Neutrophil (primary cell): ENCODE data around the gene CPN1.

ENCODE experiments used
- H3K27ac ChIP-seq: fragments of 200-600 bp; sonication (generic); 2 replicates; pipeline ENCODE4 v1.5.1; 2016; ENCODE audit warnings: mild to moderate bottlenecking, moderate library complexity
- H3K27me3 ChIP-seq: fragments of 200-600 bp; sonication (generic); 2 replicates; pipeline ENCODE4 v1.6.0; 2016; ENCODE audit warnings: mild to moderate bottlenecking
- H3K36me3 ChIP-seq: fragments of 200-600 bp; sonication (generic); 2 replicates; pipeline ENCODE4 v1.5.1; 2017
- H3K4me1 ChIP-seq, 2 experiments: fragments of 200-600 bp in 1 of 2; sonication (generic) in 1 of 2; 1 replicate in 1 of 2; 2 replicates in 1 of 2; pipeline versions ENCODE4 v1.5.1 to v1.6.1; 2013 to 2016; ENCODE audit warnings: low read depth in 1 of 2, low read length in 1 of 2, mild to moderate bottlenecking in 1 of 2, moderate library complexity in 1 of 2; ENCODE audit not compliant: control insufficient read depth in 1 of 2, insufficient read depth in 1 of 2
- H3K4me3 ChIP-seq, 2 experiments: fragments of 200-600 bp in 1 of 2; sonication (generic) in 1 of 2; 1 replicate in 1 of 2; 2 replicates in 1 of 2; pipeline ENCODE4 v1.5.1; 2013 to 2016; ENCODE audit warnings: low read depth in 1 of 2, low read length in 1 of 2, mild to moderate bottlenecking in 1 of 2, moderate library complexity in 1 of 2
- H3K9me3 ChIP-seq: fragments of 200-600 bp; sonication (generic); 2 replicates; pipeline ENCODE4 v1.5.1; 2016
- TF ChIP-seq, protein P1 (sequence below): fragments of 200-600 bp; sonication (generic); IDR thresholded peaks from 2 replicates; pipeline ENCODE4 v1.5.1; 2016; ENCODE audit warnings: antibody characterized with exemption

CPN1 gene

DNA sequence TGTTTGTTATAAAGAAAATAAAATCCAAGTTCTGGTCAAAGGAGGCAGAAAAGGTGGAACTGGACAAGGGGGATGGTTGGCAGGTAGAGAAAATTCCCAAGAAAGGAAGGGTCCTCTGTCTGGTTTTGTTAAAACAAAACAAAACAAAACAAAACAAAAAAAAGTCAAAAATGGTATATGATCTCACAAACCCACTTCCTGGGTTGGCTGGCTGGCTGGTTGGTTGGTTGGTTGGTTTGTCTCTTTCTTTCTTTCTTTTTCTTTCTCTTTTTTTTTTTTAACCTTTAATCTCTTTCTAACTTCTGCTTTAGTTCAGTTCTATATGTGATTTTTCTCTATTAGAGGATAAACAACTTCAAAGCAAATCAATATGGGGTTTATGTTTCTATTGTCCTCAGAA is 41.1 kb upstream of the CPN1 start:
- H3K4me3 ChIP-seq, result no peak overlapping the region
- H3K27me3 ChIP-seq, result no peaks in the 10 kb centered on the region
- H3K4me1 ChIP-seq, result no peaks in the 10 kb centered on the region
- no peaks in the 10 kb centered on the region for H3K9me3 ChIP-seq
- TF ChIP-seq, protein P1, sequence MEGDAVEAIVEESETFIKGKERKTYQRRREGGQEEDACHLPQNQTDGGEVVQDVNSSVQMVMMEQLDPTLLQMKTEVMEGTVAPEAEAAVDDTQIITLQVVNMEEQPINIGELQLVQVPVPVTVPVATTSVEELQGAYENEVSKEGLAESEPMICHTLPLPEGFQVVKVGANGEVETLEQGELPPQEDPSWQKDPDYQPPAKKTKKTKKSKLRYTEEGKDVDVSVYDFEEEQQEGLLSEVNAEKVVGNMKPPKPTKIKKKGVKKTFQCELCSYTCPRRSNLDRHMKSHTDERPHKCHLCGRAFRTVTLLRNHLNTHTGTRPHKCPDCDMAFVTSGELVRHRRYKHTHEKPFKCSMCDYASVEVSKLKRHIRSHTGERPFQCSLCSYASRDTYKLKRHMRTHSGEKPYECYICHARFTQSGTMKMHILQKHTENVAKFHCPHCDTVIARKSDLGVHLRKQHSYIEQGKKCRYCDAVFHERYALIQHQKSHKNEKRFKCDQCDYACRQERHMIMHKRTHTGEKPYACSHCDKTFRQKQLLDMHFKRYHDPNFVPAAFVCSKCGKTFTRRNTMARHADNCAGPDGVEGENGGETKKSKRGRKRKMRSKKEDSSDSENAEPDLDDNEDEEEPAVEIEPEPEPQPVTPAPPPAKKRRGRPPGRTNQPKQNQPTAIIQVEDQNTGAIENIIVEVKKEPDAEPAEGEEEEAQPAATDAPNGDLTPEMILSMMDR, result no peak
- no peaks in the 10 kb centered on the region for H3K36me3 ChIP-seq
- H3K27ac ChIP-seq, result no peak overlapping the region

DNA sequence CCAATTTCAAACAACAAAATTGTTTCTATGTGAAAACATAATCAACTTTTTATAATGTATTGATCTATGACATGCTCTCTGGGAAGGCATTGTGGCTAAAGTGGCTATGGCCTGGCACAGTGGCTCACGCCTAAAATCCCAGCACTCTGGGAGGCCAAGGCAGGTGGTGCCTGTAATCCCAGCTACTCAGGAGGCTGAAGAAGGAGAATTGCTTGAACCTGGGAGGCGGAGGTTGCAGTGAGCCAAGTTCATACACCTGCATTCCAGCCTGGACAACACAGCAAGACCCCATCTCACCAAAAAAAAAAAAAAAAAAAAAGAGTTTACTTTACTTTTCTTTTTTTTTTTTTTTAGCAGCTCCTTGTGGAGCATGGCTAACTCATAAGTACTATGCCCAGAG is 38.9 kb upstream of the CPN1 start:
- no peak overlapping the region for H3K4me3 ChIP-seq
- no peaks in the 10 kb centered on the region for H3K4me1 ChIP-seq
- H3K9me3 ChIP-seq, result no peaks in the 10 kb centered on the region
- peaks cover 17% of the 10 kb centered on the region for H3K27me3 ChIP-seq
- TF ChIP-seq, protein P1, result no peak
- no peaks in the 10 kb centered on the region for H3K36me3 ChIP-seq
- H3K27ac ChIP-seq, result no peak overlapping the region

DNA sequence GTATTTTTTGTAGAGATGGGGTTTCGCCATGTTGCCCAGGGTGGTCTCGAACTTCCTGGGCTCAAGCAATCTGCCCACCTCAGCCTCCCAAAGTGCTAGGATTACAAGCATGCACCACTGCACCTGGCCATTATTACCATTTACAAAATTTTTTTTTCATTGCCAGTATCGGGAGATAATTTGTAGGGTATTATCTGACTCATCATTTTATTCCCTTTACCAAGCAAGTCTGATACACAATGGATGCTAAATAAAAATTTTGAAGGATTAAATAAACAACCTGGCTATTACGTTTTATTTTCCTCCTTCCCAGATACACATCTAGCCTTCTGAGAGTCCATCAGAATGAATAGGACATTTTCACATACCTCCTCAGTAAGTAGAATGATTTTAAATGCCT is 38.1 kb upstream of the CPN1 start:
- TF ChIP-seq, protein P1, result no peak
- H3K27ac ChIP-seq, result no peak overlapping the region

DNA sequence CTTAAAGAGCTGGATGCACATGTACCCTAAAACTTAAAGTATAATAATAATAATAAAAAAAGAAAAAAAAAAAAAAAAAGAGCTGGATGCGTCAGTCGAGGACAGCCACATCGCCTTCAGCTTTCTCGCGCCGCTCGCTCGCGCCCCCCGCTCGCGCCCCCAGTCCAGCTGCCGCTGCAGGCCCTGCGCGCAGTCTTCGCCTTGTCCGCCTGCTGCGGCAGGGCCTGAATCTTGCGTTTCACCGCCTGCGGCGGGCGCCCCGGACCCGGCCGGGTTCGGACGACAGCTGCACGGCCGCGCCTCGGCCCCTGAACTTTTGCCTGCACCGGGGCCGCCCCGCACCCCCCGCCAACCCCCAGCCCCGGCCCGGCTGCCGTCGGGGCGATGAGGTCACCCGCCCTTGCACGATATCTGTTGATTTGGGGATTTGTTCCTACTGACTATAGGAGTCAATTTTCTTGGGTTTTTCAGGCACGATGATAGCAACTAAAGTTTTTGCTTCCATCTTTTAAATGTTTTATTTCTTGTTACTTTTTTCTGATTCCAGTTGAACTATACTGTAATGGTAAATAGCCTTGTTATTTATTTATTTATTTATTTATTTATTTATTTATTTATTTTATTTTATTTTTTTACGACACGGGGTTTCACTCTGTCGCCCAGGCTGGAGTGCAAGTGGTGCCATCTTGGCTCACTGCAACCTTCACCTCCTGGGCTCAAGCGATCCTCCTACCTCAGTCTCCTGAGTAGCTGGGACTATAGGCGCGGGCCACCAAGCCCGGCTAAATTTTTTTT is 33.5 kb upstream of the CPN1 start:
- H3K27ac ChIP-seq, result no peak overlapping the region
- no peaks in the 10 kb centered on the region for H3K4me1 ChIP-seq
- peaks cover 47% of the 10 kb centered on the region for H3K27me3 ChIP-seq
- no peaks in the 10 kb centered on the region for H3K36me3 ChIP-seq
- TF ChIP-seq, protein P1, result no peak
- no peak overlapping the region for H3K4me3 ChIP-seq
- no peaks in the 10 kb centered on the region for H3K9me3 ChIP-seq

More for the DNA sequence above, 38.1 kb upstream of the CPN1 start:
- H3K4me3 ChIP-seq, result no peak overlapping the region
- no peaks in the 10 kb centered on the region for H3K9me3 ChIP-seq
- peaks cover 25% of the 10 kb centered on the region for H3K27me3 ChIP-seq
- no peaks in the 10 kb centered on the region for H3K4me1 ChIP-seq
- no peaks in the 10 kb centered on the region for H3K36me3 ChIP-seq

DNA sequence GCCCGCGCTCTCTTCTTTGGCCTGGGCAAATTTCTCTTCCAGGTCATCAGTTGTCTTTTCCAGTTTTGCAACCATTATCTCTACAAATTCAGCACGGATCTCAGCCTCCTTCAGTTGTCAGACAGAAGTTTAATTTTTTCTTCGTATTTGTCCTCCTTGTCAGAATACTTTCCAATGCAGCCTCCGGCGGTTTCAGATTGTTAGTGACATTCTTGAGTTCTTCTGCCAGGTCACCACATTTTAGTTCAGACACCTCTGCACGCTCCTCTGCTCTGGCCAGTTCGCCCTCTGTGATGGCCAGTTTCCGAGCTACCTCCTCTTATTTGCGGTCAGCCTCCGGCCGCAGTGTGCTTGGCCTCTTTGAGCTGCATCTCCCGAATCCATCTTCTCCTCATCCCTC is 32.8 kb upstream of the CPN1 start:
- Histone ChIP-seq H3K4me3 (no peak overlapping the region), H3K36me3 (no peaks in the 10 kb centered on the region), H3K27me3 (peaks cover 47% of the 10 kb centered on the region), H3K9me3 (no peaks in the 10 kb centered on the region), H3K4me1 (no peaks in the 10 kb centered on the region), H3K27ac (no peak overlapping the region)
- TF ChIP-seq, protein P1, result no peak
